PC-9 (cell line): ENCODE results near the gene SHANK3.

Source experiments
- CTCF ChIP-seq: fragments of 200-600 bp; sonication (generic); conservative IDR thresholded peaks from 2 replicates; pipeline ENCODE4 v1.6.1; 2017; ENCODE audit warnings: mixed run types, antibody characterized with exemption, mild to moderate bottlenecking, moderate library complexity
- EZH2 ChIP-seq: fragments of 200-600 bp; sonication (generic); IDR thresholded peaks from 2 replicates; pipeline ENCODE4 v1.8.0; 2017; ENCODE audit warnings: antibody characterized with exemption, low read depth

GRCh38 chr22:50696799-50697561 lies 24.4 kb downstream of the SHANK3 start:
- TF ChIP-seq CTCF, result no peak
- TF ChIP-seq EZH2, result no peak
